HG03521 (cell line): ENCODE measurements around the gene PLA2G4E.

Experiments used
- ATAC-seq: cut with Tn5 transposase; IDR thresholded peaks from one replicate; pipeline ENCODE4 v1.9.1; 2021; ENCODE audit warnings: mild to moderate bottlenecking, moderate library complexity; ENCODE audit not compliant: unreplicated experiment

PLA2G4E gene

DNA sequence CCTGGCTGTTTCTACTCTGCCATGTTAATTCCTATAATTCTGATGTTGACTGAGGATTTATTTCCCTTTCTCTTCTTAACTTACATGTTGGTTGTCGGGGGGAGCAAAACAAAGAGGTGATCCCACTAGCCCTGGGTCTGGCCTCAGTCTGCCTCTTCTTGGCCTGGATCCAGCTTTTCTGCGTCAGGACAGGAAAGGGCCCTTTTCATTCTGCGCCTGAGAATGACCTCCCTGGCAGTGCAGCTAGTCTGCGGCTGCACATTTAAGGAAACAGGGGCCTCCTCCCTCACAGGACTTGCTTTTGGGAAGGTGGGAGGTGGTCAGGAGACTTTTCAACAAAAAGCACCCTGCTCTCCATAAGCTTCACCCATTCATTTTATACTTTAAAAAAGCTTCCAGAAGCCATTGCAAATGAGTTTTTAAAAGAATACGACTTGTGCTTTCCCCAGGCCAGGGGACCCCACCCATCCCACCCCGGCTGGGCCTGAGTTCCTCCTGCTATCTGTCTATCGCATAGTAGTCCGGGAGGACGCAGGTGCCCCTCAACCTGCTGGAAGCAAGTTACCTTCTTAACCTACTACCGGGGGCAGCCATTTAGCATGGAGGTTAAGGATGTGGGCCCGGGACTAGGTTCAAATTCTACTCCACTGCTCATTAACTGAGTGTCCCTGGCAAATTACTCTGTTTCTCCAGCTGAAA lies 27.2 kb downstream of the PLA2G4E start:
- ATAC-seq = no peak

DNA sequence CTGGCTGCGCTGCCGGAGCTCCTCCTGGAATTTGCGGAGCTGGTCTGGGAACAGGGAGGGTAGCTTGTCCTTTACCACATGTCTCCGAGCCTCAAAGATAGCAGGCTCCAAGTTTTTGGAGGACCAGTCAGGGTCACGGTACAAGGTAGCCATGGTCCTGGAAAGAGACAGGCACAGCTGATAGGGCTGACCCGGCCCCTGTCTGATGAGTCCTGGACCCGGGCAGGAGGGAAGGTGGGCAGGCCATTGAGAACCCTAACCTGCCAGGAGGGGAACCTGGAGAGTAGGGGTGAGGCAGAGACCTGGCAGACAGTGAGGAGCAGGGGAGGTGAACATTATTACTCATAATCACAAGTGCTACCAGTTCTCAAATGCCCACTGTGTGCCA lies 28.0 kb downstream of the PLA2G4E start:
- ATAC-seq = no peak

DNA sequence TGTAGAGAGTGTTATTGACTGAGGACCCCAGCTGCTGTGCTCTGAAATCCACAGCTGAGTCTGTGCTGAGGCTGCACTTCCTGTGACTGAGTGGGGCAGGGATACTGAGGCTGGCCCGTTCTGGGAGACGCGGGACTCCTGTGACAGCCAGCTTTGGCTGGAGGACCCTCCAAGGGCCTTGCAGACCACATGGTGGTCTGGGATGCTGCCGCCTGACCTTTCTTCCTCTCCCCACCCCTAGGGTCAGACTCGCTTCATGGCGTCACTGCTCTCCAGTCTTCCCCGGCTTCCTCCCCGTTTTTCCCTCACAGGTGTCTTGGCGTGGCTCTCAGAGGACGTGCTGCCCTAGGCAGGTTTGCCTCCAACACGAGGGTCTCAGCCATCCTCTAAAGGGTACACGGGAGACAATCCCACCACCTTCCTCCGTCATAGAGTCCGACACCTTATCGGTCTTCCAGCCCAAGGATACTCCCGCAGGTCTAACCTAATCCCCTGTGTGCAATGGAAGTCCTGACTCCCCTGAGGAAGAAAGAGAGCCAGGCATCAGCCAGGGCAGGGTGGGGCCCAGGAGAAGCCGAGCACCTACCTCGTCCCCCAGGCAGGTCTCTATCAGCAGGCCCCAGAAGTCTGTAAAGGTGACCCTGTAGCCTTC lies 28.6 kb downstream of the PLA2G4E start:
- ATAC-seq = no peak

DNA sequence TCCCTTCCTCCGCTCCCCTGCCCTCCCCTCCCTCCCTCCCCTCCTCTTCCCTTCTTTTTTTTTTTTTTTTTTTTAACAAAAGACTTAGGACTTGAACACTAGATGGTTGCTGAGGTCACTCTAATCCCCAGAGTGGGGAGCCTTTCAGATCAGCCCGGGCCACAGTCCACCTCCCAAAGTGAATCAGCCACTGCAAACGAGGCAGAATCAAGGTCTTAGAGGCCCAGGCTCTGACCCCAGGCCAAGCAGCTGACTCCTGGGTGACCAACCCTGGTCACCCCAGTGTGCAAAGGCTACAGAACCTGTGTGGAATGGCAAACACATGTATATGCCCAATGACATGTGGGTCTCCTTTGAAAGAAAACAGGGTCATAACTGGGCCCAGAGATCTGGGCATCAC lies 30.2 kb downstream of the PLA2G4E start:
- ATAC-seq = no peak

DNA sequence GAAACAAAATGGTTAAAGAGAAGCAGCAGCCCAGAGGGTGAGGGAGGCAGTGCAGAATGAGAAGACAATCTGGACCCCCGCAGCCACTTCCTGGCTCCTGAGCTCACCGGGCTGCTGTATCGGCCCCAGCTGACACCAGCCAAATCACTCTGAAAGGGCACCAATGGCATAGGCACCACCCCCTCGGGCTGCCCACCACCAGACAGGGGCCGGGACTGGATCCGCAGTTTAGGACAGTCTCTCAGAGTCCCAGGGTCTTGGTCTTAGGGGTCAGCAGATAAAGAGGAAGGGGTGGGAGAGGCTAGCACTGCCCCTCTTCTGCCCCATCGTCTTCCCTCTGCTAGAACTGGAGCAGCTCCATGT lies 30.6 kb downstream of the PLA2G4E start:
- ATAC-seq = no peak

DNA sequence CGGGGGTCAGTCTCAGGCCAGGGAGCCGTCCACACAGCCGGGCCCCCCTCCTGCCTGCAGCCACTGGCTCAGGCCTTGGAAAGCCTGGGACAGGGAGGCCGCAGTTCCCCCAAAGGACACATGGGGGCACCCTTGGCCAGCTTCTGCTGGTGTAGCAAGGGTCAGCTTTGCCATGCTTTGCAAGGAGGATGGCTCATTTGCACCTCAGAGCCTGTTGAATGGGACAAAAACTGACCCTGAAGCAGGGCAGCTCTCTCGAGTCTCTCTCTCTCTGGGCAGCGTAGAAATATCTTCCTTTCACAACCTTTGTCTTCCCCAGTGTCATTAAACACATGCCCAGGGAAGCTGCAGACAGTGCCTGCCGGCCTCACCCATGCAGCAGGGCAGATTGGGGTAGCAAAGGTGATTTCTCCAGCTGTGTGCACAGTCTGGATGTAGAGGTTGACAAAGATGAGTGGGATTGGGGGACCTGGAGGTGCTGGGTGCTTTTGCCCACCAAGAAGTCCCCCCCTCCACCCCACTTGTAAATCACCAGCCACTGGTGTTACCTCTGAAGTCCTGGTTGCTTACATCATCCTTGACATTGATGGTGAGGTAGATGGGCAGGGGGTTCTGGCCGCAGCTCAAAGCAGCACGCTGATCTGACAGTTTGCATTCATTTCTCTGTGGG lies 31.1 kb downstream of the PLA2G4E start:
- no peak for ATAC-seq

DNA sequence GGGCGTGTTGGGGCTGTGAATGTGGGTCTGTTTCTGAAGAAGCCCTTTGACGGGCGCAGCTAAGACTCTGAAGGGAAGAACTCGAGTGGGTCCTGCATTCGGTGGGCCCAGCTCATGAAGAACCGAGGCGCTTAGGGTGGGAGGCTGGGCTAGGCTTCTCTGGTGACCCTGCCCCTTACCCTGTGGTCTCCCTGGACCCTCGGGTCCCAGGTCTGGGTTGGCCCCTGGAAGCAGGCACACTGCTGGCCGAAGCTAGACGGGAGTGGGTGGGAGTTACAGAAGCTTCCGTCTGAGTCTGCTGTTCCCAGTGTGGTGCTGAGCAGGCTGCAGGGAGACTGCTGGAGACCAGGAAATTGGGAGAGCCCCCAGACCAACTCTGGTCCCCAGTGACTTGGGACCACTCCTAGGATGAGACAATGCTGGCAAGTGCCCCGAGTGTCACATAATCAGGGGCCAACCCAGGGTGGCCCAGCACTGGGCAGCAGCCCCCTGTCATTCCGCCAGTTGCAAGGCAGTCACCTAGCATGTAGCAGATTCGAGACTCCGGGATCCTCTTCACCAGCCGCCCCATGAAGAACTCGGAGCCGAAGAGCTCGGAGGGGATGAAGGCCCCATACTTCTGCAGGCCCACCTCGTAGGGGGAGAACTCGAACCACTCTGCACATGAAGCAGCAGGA lies 31.8 kb downstream of the PLA2G4E start:
- no peak for ATAC-seq

DNA sequence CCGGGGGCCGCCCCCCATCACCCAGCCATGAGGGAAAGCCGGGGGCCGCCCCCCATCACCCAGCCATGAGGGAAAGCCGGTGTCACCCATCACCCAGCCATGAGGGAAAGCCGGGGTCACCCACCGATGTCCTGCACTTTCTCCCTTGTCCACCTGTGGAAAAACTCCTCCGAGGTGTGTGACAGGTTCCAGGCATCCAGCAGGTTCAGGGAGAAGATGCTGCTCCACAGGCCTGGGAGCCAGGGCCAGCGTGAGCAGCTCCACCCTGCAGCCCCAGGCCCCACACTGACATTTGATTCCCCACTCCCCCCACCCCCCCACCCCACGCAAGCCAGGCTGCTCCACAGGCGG lies 32.9 kb downstream of the PLA2G4E start:
- ATAC-seq = no peak

DNA sequence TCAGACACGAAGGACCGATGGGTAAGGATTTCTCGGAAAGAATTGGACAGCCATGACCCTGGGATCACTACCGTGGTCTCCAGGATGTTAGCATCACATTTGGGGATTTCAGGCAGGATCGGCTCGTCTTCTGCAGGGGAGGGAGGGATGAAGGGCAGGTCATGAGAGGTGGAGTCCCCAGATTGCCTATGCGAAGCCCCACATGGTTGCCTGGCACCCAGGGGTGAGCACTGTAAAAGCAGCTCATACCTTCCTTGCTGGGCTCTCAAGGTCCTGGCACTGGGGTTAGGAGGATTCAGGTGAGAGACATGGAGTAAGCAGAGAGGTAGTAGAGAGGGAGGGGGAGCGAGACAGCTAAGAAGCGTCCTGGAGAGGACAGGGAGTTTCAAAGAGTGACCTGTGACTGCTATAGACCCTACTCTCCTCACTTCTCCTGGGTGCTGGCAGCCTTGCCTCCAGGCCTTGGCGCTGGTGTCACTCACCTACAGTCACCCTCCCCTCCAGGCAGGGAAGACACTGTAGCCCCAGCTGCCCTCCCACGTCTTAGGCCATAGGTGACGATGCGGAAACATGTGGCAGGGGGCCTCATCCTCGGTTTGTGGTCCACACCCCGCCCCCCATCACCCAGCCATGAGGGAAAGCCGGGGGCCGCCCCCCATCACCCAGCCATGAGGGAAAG lies 33.5 kb downstream of the PLA2G4E start:
- no peak for ATAC-seq

DNA sequence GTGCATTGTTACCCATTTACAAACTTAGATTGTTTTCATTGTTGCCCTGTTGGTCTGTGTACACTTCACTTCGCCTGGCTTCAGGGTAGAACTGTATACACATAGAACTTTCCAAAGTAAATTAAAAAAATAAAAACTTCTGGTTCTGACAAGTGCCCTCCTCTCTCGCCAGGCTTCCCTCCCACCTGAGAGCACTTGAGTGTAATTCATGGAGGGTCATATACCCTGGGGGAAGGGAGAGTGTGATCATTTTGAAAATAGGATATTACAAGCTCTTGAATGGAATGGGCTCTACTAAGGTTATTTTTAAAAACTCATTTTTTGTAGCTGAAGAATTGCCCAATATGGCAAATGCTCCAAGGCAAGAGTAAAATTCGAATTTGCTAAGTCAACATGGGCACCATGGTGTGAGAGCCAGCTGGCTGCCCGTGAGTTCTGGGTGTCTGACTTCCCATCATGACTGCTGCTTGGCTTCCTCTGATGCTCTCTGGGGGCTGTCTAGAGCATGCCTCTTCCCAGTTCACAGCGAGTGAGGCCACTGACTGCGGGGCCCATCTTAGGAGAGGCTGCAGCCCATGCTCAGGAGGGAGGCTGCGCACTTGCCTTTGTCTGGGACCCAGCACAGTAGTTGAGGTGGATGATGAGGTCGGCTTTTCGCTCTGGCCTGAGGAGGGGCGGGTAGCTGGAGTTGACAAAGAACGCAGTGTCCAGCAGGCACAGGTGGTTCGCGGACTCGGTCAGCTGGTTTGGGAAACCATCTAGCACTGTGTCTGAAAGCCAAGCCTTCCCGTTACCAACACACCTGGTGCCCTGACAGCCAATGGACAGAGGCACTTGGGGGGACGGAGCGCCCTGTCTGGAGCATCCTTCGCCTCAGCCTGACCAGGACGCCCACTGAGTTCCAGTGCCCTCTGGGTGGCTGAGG lies 35.3 kb downstream of the PLA2G4E start:
- ATAC-seq = no peak

DNA sequence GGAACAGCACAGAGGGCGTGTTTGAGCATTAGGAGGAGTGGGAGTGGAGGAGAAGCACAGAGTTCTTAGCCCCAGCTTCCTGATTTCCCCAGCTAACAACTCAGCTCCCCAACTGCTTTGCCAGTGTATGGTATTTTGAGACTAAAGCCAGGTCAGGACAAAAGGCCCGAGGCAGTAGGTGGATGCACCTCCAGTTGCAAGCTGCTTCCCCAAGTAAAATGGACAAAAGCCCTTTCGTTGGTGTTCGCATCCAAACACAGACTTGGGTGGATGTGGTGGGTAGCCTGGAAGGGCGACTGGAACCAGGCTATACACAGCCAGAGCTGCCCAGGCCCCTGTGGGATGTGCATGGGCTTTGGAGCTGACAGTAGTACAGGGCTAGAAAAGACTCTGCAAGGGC lies 36.2 kb downstream of the PLA2G4E start:
- no peak for ATAC-seq

DNA sequence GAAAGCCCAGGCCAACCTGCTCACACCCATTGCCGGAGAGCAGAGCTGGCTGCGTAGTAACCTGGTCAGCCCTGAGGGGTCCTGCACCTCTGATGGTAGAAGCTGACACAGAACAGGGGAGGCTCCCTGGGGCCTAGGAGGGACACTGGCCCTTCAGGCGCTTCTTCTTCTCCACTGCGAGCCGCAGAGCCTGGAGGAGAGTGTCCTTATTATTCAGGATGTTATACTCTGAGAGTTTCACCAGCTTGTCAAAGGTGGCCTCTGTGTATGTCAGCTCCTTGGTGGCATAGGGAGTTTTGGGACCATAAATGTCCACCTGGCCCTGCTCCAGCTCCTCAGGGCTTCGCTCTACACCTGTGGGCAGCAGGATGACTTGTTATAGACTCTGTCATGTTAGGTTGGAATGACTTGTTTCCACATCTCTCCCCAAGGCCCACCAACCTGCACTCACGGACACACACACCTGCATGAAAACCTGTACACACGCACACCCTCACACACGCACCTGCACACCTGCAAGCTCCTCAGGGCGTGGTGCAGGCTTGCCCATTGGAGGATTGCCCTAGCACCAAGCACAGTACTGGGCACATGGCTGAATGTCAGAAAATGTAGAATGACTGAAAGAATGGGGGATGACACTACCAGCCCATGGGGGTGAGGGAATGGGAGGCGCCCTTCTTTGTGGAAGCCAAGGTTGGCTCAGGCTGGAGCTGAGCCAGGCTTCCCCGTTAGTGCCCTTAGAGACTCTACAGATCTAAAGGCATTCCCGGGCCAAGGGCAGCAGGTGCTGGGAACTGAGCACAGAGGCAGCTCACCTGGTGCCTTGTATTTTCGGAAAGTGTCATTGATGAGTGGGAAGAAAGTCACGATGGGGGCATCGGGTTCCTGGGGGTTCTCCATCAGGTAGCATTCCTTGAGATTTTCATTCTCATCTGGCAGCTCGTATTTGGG lies 36.9 kb downstream of the PLA2G4E start:
- ATAC-seq = no peak

DNA sequence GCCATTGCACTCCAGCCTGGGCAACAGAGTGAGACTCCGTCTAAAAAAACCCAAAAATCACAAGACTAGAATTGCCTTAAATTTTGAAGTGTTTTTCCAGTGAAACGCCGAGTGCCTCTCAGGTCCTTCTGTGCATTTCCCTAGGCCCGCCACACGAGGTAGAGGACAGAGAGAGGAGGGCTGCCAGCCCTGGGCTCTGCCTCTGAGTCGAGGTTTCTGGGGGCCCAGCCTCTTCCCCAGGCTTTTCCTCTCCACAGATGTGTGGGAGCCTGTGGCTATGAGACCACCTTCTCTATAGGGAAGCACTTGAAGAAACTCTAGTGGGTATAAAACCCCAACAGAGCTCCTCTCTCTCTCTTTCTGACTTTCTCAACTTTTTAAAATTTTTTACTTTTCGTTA lies 37.6 kb downstream of the PLA2G4E start:
- ATAC-seq = no peak

DNA sequence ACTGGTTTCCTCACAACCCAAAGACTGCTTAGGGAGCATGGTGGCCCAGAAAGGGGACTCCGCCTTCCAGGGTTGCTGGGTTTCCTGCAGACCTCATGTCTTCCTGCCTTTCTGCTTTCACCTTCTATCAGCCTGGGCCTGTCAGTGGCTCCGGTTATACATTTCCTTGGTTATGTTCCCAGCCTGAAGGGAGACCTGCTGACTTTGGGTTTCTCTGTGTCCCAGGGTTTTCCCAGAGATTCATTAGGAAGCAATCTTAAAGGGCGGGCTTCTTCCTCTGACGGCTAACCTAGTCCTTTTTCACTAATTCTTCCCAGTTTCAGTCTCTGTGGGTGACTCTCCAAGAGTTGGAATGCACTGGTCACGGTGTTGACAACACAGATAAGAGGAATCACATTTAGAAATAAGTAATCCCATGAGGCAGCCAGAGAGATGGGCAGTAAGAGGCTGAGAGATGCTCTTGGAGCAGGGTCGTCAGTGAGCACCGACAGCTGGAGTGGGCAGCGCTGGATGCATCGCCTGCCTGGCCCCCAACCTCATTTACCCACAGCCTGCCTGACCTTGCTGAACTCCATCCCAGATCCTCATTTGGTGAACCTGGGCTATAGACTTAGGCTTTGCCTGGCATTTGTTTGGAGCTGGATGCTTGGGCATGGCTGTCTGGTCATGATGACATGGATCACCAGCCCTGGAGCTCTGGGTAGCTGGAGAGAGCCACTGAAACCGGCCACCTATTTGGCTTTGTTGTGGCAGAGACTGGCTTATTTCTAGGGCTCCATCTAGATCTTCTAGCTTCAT lies 38.5 kb downstream of the PLA2G4E start:
- ATAC-seq = no peak

DNA sequence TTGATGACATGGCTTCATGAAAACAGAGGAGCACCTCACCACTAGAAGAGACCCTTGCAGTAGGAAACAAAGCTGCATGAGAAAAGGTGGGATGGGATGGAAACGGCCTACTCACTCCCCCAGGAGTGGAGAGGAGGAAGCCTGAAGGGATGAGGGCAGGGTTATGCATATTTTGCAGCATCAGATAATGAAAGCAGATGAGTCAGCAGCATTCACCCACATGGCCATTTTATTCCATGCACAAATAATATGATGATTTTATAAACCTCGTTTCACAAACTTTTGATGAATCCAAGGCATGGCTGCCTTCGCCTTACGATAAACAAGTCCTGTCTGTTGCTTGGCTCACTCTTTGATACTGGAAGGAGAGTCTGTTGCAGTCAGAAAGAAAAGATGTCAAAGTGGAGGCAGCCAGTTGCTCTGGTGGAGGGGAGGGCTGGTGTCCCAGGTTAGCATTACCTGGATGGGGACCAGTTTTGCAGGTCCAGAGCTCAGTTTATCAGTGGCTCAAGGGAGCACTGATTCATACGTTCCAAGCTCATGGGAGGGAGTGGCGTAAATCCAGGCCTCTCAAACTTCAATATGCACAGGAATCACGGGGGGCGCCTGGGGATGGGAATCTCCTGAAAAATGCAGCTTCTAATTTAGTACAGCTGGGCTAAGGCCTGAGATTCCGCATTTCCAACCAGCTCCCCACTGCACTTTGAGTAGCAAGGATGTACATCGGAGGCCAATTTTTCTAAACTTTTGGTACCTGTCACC lies 39.3 kb downstream of the PLA2G4E start:
- ATAC-seq = no peak

DNA sequence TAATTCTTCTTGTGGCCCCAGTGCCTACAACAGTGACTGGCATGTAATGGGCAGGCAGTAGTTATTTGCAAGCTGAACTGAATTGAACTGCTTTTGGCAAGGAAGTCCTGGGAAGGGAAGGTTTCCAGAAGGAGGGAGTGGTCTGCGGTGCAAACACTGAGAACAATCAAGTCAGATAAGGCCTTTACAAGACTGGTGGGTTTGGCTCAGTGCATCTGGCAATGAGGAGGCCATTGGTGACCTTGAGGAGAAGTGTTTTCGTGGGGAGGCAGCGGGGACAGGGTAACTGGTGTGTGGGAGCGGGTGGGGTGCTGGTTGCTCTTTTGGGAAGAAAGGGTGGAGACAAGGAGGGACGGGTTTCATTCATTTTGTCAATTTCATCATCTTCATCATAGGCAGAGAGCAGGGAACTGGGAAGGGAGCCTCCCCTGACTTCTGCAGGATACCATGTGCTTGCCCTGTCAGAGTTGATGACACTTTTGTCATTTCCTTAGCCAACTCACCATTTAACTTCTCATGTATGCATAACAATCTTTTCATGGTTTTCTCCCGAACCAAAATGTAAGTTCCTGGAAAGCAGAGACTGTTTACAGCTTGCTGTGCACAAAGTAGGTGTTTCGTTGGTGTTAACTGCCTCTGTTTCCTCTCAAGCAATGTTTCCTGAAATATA lies 40.1 kb downstream of the PLA2G4E start:
- no peak for ATAC-seq
